Measurements from ENCODE around the gene PARP1.

PARP1 gene

GRCh38 chr1:226407497-226408284 is at the start of gene PARP1:
TSS of gene PARP1 (minus strand) at chr1:226408093. CDS start at chr1:226407929, 164 bp downstream.
- H3K4me3 ChIP-seq (ENCODE audit: low read depth, low read length), result peak within 1 kb of the TSS; percentile 94
- peak; percentile 96 for DNase-seq (ENCODE audit: low read depth)

DNA sequence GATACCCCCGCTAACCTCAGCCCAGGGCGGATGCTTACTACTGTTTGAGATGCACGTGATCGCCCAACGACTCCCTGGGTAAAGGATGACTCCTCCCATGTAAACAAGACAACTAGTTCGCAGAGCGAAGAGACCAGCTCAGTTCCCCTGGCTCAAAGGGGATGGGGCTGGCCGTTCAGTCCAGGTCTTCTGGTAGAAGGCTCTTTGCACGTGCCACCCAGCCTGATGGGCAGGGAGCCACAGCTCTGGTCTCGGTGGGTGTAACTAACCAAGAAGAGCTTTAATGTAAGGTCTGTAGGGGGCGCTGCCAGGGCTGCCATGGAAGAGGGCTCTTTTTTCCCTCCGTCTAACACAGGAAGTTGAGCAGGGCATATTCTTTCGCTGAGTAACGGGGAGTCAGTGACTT is 49.4 kb upstream of the PARP1 start:
- DNase-seq (ENCODE audit: low read depth), result peak; percentile 14
- H3K4me3 ChIP-seq (ENCODE audit: low read depth, low read length), result no peak overlapping the region
- no peak for TF ChIP-seq CTCF (IDR thresholded peaks at IDR 0.05; ENCODE audit: insufficient read depth, low read depth, low read length, missing control alignments)

More at GRCh38 chr1:226407497-226408284, at the start of gene PARP1:
- peak; percentile 66 for TF ChIP-seq CTCF (IDR thresholded peaks at IDR 0.05; ENCODE audit: insufficient read depth, low read depth, low read length, missing control alignments)

DNA sequence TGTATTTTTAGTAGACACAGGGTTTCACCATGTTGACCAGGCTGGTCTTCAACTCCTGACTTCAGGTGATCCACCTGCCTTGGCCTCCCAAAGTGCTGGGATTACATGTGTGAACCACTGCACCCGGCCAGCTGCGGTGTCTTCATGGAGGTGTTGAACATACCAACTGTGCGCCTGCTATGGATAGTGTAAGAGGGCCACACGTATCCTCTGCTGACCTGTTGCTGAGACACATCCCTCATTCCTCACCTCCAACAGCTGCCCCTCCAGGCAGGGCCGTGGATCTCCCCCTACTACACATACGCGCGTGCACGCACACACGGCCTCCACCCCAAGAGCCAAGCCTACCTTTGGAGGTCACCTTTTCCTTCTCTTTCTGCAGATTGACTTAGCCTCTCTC is 48.0 kb upstream of the PARP1 start:
- no peak for TF ChIP-seq CTCF (IDR thresholded peaks at IDR 0.05; ENCODE audit: insufficient read depth, low read depth, low read length, missing control alignments)
- no peak overlapping the region for H3K4me3 ChIP-seq (ENCODE audit: low read depth, low read length)
- no peak for DNase-seq (ENCODE audit: low read depth)

DNA sequence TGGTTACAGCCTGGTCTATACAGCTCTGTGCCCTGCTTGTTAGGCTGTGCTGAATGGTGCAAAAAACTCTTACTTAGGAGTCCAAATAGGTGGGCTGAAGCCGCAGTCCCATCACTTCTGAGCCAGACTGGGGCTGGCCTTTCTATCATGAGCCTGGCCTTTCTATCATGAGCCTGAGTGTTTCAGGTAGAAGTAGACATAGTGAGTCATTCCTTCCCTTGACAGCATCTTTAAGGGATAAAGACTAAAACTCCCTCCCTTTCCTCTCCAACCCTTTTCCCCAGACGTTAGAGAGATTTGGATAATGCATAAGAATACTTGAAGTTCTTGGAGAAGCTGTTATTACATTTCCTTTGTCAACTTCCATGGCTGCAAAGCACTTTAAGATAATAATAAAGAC is 46.5 kb upstream of the PARP1 start:
- TF ChIP-seq CTCF (IDR thresholded peaks at IDR 0.05; ENCODE audit: insufficient read depth, low read depth, low read length, missing control alignments), result no peak
- no peak overlapping the region for H3K4me3 ChIP-seq (ENCODE audit: low read depth, low read length)
- DNase-seq (ENCODE audit: low read depth), result no peak

- no peak for TF ChIP-seq CTCF (IDR thresholded peaks at IDR 0.05; ENCODE audit: insufficient read depth, low read depth, low read length, missing control alignments)
- no peak overlapping the region for H3K4me3 ChIP-seq (ENCODE audit: low read depth, low read length)
- DNase-seq (ENCODE audit: low read depth), result no peak
Observed at GRCh38 chr1:226453015-226453704, 45.3 kb upstream of the PARP1 start.

DNA sequence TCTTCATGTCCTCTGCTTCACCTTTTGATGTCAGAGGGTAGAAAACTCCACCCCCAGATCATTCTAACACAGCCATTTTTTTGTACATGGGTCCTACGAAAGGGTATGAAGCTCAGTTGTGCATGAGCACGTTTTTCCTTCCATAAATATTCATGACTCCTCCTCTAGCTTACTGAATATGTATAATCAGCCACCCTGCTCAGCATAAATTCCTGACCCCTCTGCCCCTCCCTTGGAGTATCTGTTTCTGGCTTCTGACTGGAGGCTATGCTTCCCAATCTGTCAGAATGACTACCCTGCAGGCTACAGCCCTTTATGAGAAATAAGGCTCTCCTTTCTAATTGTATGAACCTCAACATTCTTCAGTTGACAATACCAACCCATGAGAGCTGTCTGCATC is 42.8 kb upstream of the PARP1 start:
- no peak for DNase-seq (ENCODE audit: low read depth)
- H3K4me3 ChIP-seq (ENCODE audit: low read depth, low read length), result no peak overlapping the region
- TF ChIP-seq CTCF (IDR thresholded peaks at IDR 0.05; ENCODE audit: insufficient read depth, low read depth, low read length, missing control alignments), result no peak

Measured in GM12865 (cell line).